RPMI8226 (cell line): ENCODE results near the gene AJUBA.

Experiments used
- DNase-seq: peaks from one replicate; pipeline ENCODE4 v3.0.0-alpha.2; 2015

AJUBA gene

DNA sequence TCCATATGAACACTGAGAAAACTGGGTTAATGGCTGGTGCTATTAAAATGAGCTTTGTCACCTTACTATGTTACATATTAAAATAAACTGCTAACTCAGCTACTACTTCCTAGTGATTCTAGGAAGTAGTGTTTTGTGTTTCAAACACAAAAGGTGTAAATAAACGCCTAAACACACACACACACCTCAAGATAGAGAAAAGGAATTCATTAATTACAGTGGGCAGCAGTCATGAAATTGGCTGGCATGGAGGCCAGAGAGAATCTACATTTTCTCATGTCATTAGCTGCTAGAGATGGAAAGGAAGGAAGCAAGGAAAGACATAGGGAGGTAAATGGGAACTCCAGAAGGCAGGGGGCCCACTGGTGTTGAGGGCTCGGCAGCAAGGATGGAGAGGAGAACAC, 52.4 kb downstream of the AJUBA start:
- no peak for DNase-seq

GRCh38 chr14:22929104-22929960, 53.0 kb downstream of the AJUBA start, which contains the start of gene PRMT5:
TSS of gene PRMT5 (minus strand) at chr14:22929376. CDS start at chr14:22929361, 15 bp downstream.
- DNase-seq: peak; percentile 96

DNA sequence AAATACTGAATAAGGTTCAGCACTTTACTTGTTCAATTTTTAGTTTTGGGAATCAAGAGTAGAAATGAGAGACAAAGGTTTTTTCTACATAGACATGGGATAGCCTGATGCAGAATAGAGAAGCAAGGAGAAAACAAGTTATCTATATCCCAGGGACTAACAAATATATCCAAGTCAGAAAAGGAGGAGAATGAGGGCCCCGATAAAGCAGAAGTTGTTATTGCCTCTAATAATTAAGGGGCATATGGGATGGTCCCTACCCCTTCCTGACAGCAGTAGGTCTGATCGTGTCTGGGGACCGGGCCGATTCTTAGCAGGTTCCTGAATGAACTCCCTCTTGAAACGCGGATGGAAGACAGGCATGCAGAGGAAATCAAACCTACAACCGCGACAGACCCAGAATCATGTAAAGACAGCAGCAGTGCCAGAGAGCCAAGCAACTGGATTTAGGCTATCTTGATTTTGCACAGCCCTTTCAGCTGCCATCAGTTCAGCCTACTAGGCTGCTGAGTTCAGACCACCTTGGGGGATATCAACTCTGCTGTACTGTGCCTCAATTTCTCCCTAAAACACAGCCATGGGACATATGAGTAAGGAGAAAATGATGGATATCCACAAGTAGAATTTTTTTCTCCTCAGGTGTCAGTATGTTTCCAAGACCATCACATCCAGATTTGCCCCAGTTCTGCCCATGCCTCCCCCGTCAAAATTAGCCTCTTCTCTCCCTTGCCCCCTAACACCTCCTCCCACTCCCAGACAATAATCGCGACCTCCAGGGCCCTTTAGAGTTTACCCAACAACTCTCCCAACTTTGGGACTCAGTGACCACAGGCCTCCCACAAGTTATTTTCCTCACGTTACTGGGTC, 53.9 kb downstream of the AJUBA start:
- DNase-seq: no peak

GRCh38 chr14:22926316-22926715, 56.0 kb downstream of the AJUBA start:
- DNase-seq: no peak

- DNase-seq: no peak
Measured at GRCh38 chr14:22925513-22925912, 56.8 kb downstream of the AJUBA start.

- DNase-seq: no peak
Measured at GRCh38 chr14:22923746-22924145, 58.6 kb downstream of the AJUBA start.

DNA sequence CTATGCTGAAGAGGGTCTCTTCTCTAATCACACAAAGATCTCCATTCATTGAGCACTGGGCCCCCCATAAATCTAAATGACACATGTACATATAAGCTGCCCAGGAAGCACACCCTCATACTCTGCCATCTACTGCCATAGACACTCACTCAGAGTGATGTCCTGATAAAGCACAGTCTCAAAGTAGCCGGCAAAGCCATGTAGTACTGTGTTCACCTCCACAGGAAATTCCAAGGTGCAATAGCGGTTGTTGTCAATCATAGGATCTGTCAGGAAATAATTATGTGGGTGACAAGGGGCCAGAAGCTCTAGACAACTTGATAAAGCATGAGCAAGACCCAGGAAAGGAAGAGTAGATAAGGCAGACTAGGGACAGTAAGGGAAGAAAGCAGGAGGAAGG, 60.1 kb downstream of the AJUBA start:
- DNase-seq: no peak
